Hindlimb muscle (tissue), 1 donor: Measurements from ENCODE around the gene SMIM29. TPM values are rescaled to one million over a fixed set of nuclear protein-coding genes. Genes with fewer than 3 reads are reported as not detected.
"Not testable (repeated sequence)": the region's sequence is repeated elsewhere in the genome, so short reads cannot be mapped to it uniquely, and the experiment has no call there.

Source experiments
- DNase-seq: peaks from one replicate; pipeline ENCODE4 v3.0.0-alpha.2; 2013
- polyA plus RNA-seq: library from polyadenylated mRNA; unstranded; fragments of 120-200 nt; gene quantifications from one replicate; pipeline ENCODE4 v1.2.1, GENCODE V29; 2013; ENCODE audit not compliant: insufficient read length

Gene SMIM29
- polyA plus RNA-seq, 1 donor = 10.3 TPM

DNA sequence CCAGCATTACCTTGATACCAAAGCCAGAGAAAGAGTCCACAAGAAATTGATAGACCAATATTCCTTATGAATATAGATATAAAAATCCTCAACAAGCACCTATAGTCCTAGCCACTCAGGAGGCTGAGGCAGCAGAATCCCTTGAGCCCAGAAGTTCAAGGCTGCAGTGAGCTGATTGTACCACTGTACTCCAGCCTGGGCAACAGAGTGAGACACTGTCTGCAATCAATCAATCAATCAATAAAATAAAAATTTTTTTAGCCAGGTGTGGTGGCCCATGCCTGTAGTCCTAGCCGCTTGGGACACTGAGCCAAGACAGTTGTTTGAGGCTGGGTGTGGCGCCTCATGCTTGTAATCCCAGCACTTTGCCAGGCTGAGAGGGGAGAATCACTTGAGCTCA lies 18.9 kb upstream of the SMIM29 start:
- no peak for DNase-seq

DNA sequence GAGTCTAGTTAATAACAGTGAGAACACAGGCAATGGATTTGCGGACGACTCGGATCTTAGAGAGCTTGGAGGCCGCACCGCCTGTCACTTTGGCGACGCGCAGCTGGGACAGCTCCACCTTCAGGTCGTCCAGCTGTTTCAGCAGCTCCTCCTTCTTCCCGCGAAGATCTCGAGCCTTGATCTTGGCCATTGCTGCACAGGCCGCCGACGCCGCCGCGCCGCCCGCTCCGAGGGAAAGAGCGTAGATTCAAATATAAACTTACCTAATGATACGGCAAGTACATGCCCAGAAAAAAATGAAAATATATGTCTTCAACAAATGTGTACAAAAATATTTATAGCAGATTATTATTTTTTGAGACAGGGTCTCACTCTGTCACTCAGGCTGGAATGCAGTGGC lies 14.7 kb upstream of the SMIM29 start:
- DNase-seq = not testable (repeated sequence)

DNA sequence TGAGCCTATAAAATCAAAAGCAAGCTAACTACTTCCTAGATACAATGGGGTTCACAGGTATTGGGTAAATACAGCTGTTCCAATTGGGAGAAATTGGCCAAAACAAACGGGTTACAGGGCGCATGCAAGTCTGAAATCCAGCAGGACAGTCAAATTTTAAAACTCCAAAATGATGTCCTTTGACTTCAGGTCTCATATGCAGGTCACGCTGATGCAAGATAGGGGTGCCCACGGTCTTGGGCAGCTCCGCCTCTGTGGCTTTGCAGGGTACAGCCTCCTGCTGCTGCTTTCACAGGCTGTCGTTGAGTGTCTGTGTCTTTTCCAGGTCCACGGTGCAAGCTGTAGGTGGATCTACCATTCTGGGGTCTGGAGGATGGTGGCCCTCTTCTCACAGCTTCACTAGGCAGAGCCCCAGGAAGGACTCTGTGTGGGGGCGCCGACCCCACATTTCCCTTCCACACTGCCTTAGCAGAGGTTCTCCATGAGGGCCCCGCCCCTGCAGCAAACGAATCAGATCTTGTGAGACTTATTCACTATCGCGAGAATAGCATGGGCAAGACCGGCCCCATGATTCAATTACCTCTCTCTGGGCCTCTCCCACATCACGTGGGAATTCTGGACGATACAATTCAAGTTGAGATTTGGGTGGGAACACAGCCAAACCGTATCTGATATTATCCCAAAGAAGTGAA lies 11.9 kb upstream of the SMIM29 start:
- DNase-seq = no peak

DNA sequence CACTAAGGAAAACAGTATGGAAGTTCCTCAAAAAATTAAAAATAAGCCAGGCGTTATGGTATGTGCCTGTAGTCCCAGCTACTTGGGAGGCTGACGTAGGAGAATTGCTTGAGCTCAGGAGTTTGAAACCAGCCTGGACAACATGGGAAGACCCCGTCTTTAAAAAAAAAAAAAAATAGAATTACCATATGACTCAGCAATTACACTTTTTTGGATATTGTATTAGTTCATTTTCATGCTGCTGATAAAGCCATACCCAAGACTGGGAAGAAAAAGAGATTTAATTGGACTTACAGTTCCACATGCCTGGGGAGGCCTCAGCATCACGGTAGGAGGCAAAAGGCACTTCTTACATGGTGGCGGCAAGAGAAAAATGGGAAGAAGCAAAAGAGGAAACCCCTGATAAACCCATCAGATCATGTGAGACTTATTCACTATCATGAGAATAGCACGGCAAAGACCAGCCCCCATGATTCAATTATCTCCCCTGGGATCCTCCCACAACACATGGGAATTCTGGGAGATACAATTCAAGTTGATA lies 10.8 kb upstream of the SMIM29 start:
- DNase-seq = no peak

DNA sequence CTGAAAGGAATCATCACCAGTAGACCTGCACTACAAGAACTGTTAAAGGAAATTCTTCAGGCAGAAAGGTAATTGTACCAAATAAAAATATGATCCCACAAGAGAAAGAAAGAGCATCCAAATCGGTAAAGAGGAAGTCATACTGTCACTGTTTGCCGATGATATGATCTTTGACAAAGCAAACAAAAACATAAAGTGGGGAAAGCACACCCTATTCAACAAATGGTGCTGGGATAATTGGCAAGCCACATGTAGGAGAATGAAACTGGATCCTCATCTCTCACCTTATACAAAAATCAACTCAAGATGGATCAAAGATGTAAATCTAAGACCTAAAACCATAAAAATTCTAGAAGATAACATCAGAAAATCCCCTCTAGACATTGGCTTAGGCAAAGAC lies 3.6 kb upstream of the SMIM29 start:
- DNase-seq = not testable (repeated sequence)

DNA sequence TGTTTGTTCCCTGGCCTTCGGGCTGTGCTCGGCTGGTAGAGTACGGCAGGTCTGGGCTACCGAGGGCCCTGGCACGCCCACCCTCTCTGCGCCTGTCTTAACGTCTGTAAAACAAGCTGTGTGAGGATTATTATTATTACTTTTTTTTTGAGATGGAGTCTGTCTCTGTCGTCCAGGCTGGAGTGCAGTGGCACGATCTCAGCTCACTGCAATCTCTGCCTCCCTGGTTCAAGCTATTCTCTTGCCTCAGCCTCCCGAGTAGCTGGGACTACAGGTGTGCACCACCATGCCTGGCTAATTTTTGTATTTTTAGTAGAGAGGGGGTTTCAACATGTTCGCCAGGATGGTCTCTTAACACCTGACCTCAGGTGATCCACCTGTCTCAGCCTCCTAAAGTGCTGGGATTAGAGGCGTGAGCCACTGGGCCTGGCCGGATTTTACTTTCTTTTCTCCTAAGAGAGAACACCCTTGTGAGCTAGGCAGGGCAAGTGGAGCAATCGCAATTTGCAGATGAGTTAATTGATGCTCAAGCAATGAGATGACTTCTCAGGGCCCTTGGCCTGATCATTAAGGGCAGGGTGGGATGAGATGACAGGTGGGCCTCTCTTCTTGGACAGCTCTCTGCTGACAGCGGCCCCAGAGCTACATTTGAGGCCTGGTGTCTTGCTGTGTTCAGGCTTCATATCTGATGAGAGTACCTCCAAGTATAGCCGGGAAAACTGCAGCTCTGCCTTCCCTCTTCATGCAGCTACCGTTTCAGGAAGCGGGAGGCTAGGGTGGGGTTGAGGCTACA lies 859 bp upstream of the SMIM29 start:
- no peak for DNase-seq

DNA sequence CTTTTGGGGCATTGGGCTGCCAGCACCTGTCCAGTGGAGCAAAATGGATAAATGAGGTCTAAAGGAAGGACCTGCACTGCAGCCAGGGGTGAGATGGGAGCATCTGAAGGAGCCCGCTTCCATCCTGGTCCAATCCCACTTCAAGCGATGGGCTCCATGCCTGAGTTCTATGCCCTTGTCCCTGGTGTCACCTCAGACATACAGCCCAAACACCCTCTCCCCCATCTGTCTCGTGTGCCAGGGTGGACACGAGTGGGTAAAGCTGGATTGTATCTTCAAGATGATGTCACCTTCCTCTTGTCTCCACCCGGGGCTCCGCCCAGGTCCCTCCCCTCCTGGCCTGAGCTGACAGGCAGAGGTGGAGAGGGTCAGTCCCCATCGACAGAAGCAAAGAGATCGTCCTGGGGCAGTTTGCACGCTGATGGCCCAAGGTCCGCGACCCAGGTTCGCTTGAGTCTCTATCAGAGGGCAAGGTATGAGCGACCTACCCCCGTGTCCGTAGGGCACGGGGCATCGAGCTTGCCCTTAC lies 544 bp downstream of the SMIM29 start:
- no peak for DNase-seq

DNA sequence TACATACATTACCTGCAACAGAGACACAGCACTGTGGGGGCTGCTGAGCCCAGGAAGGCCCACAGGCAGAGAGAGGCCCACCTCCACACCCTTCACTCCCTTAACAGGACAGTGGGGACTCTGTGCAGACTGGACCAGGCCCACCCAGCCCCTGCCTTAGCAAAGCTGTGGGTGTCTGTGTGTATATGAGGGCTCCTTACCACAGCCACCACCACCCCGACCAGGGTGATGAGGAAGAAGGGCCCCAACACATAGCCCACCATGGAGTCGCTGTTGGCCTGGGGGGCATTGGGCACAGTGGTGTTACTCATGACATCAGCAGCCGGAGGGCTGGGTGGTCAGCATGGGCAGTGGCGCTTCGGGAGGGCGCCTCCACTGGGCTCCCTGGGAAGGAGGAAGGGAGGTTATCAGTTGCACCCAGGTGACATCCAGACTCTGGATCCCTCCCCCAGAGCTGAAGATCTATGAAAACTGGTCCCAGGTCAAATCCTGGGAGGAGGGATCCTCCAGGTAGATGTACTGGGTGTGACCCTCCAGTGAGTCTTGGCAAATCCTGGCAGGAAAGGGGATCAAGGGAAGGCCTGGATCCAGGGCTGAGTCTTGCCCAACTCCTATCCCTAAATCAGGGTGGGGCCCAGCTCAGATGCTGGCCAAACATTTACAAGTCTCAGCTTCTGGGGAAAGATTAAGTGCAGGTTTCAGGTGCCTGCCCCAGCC lies 1.2 kb downstream of the SMIM29 start:
- DNase-seq = no peak

DNA sequence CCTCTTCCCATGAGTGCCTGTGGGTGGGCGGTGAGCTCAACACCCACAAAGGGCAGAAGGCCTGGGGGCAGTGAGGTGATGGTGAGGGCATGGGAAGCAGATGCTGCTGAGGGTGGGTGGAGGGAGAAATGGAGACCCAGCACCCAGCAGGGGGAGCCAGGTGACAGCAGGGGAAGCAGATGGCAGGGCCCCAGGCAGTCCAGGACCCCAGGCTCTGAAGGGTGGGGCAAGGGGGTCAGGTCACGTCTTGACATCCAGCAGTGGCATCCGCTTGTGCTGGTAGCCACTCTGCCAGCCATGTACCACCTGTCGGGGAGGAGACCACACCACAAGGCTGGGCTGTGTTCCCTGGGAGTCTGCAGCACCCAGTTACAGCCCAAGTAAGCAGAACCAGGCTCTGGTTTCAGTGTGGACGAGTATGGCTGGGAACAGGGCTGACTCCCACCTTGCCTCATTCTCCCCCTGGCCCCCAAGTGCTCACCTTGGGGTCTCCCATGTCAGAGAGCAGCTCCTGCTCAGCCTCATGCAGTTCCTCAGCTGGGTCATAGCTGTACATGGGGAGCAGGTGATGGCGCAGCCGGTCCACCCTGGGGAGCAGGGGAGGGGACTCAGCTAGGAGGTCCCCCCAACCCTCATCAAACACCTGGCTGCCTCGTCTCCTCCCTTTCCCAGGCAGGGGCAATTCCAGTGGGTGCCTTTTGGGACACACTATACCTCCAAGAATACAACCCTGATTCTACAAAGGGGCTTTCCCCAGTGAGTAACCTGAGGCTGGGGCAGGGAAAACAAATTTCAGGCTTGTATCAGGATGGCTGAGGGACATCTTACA lies 2.0 kb downstream of the SMIM29 start:
- DNase-seq = no peak

DNA sequence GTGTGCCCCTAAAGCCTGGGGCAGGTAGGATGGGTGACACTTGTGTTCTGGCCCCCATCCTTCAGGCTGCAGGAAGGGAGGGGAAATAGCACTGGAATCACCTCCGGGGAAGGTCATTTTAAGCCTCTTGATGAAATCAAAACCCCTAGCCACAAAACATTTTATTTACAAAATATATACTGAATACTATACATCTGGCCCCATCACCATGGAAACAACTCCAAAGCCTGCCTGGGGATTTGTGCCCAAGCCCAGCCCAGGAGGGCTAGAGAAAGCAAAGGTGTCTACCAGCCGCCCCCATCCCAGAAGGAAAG lies 2.6 kb downstream of the SMIM29 start:
- no peak for DNase-seq

DNA sequence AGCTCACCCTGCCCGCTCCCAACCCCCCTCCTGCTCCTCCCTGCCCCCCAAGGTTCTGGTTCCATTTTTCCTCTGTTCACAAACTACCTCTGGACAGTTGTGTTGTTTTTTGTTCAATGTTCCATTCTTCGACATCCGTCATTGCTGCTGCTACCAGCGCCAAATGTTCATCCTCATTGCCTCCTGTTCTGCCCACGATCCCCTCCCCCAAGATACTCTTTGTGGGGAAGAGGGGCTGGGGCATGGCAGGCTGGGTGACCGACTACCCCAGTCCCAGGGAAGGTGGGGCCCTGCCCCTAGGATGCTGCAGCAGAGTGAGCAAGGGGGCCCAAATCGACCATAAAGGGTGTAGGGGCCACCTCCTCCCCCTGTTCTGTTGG lies 3.1 kb downstream of the SMIM29 start:
- not testable (repeated sequence) for DNase-seq

DNA sequence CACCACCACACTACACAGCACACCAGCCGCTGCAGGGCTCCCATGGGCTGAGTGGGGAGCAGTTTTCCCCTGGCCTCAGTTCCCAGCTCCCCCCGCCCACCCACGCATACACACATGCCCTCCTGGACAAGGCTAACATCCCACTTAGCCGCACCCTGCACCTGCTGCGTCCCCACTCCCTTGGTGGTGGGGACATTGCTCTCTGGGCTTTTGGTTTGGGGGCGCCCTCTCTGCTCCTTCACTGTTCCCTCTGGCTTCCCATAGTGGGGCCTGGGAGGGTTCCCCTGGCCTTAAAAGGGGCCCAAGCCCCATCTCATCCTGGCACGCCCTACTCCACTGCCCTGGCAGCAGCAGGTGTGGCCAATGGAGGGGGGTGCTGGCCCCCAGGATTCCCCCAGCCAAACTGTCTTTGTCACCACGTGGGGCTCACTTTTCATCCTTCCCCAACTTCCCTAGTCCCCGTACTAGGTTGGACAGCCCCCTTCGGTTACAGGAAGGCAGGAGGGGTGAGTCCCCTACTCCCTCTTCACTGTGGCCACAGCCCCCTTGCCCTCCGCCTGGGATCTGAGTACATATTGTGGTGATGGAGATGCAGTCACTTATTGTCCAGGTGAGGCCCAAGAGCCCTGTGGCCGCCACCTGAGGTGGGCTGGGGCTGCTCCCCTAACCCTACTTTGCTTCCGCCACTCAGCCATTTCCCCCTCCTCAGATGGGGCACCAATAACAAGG lies 3.6 kb downstream of the SMIM29 start:
- DNase-seq = not testable (repeated sequence)

DNA sequence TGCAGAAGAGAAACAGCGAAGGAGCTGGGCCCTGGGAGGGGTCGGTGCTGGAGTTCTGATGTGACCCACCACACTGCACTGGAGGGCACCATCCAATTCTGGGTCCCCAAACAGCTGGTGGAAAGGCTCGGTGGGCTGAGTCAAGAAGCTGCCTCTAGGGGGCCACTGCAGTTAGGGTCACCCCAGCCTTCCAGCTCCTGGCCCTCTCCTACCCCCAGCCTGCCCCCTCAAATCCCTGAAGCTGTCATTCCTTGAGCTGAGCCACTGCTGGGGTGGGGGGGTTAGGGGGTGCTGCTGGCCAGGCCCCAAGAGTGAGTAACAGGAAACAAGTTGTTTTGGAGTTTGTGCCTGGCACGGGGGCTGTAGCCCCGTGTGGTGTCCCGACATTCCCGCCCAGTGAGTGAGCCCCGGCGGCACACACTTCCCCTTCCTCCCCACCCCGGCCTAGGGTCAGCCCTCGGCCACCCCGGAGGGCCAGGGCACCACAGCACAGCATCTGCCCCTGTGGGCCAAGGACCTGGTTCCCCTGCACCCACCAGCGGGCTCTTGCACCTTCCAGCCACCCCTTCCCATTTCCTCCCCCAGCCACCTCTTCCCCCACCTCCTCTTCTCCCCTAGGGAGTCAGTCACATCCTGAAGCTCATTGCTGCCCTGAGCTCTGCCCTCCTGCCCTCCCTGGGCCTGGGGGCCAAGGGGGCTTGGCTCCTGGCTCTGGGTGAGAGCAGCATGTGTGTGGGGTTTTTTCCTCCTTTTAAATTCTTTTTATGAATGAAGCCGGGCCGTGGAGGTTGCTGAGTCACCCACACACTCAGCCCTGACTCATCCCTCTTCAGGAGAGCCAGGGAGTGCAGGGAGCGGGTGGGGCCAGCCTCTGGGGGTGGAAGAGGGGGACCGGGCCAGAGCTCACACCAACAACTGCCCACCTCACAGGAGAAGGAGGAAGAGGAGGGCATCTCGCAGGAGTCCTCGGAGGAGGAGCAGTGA lies 4.6 kb downstream of the SMIM29 start:
- no peak for DNase-seq

DNA sequence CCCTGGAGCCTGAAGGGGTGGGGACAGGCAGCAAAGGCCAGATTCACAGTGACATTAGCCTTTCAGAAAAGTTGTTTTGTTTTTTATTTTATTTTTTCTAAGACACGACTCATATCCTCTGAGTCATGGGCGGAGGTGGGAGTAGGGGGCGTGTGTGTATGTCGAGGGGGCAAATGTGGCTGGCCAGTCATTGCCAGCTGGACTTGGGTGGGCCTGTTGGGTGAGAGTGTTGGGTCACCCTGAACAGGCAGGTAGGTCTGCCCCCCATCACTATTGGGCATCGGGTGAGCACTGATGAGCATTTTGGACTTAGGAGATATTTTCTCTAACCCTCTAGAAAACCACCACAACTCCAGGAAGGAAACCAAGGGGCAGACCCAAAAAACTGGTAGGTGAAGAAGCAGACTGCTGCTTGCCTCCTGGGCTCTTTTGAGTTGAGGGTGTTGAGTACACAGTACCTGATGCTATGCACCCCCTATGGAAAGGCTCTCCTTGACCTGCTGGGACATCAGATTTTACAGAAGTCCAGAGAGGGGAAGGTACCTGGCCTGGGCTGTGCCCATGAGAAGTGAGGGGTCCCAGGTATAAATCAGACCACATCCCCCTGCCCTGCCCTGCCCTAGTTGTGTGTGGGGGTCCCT lies 5.6 kb downstream of the SMIM29 start:
- DNase-seq = no peak

DNA sequence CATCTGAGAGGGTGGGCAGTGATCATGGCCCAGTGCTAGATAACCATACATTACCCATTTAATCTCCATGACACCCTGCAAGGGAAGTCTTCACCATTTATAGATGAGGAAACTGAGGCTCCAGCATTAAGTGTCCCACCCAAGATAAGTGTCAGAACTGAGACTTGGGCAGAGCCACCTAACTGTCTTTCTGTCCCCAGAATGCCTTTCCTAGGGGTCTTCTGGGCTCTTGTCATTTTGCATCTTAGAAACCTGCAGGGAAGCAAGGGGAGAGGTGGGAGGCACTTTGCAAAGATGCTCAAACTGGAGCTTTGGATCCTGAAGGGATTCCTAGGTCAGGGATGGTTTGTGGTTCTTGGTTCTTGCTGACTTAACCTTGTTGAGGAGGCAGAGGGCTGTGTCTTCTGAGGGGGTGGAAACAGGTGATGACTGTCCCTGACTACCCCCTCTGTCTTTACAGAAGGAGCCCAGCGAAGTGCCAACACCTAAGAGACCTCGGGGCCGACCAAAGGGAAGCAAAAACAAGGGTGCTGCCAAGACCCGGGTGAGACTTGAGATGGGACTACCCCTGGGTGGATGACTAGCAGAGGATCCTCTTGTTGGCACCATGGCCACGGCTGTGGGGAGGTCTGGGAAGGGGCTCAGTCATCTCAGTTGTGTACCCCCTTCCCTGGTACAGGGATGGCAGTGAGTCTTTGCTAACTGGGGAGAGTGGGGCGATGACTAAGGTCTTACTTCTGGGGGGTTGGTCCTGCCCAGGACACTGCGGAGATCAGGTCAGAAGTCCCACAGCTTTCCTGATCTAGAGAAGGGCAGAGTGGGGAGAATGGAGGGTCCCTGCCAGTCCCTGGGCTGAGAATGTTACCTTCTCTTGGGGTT lies 6.3 kb downstream of the SMIM29 start:
- DNase-seq = no peak

DNA sequence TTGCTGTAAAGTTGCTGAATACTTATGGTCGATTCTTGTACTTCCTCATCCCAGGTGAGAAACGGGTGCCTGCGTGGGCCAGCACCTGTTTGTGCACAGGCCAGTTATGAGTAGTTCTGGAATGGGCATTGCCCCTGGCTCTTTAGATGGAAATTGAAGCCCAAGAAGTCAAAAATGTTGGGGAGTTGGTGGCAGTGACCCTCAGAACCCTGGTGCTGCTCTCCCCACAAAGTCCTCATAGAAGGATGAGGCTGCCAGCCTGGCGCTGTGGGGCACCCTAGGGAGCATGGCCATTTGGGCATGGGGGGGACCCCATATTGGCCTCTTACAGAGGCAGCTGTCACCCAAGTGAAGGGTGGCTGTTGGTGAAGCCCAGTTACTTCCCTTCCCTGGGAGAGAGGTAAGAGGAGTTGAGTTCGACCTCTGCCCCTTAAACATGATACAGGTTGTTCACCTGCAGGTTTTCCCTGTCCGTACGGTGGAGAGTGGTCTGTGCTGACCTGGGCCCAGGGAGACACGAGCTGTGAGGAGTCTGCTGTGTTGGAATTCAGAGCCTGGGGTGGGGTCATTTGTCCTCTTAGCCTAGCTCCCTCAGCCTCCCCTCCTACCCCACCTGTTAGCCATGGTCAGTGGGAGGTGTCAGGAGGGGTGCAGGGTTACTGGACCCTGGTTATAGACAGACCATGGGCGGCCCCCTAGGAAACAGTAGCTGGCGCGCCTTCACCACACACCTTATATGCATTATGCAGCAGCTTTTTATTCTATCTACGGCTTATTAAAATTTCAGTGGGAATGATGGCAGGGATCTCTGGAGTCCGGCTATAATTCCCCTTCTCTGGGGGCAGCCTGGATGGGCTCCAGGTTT lies 7.2 kb downstream of the SMIM29 start:
- no peak for DNase-seq
